ENCODE data around the gene SESN3.

SESN3 gene

GRCh38 chr11:95245038-95245437, 14.0 kb upstream of the SESN3 start:
- Histone ChIP-seq H3K9me3 (ENCODE audit: control insufficient read depth, insufficient read depth, low read length) (no peaks in the 10 kb centered on the region), H3K4me3 (ENCODE audit: low read length) (no peak overlapping the region), H3K27me3 (ENCODE audit: control insufficient read depth, low read length) (no peaks in the 10 kb centered on the region), H3K36me3 (ENCODE audit: control insufficient read depth, low read length) (no peaks in the 10 kb centered on the region), H3K4me1 (ENCODE audit: control insufficient read depth, low read length) (peaks cover 40% of the 10 kb centered on the region), H4K20me1 (ENCODE audit: control insufficient read depth, insufficient read depth, low read depth, low read length) (no peaks in the 10 kb centered on the region), H3K79me2 (ENCODE audit: control insufficient read depth, low read length) (no peaks in the 10 kb centered on the region), H3K4me2 (ENCODE audit: low read length) (no peak overlapping the region), H3K27ac (ENCODE audit: low read depth, low read length) (no peak overlapping the region), H3F3A (ENCODE audit: control insufficient read depth, insufficient read depth) (no peaks in the 10 kb centered on the region; the same call in 1 of the 2 replicates), H3K9me2 (replicated peaks; ENCODE audit: control insufficient read depth, low read length) (no peaks in the 10 kb centered on the region)
- TF ChIP-seq CTCF (IDR thresholded peaks at IDR 0.05; ENCODE audit: low read depth, low read length, poor library complexity, severe bottlenecking) = no peak
- no peak for TF ChIP-seq EZH2phosphoT487 (IDR thresholded peaks at IDR 0.05; ENCODE audit: borderline replicate concordance, low read length)

- Histone ChIP-seq H3K9me2 (replicated peaks; ENCODE audit: control insufficient read depth, low read length) (no peaks in the 10 kb centered on the region), H3K27me3 (ENCODE audit: control insufficient read depth, low read length) (no peaks in the 10 kb centered on the region), H4K20me1 (ENCODE audit: control insufficient read depth, insufficient read depth, low read depth, low read length) (no peaks in the 10 kb centered on the region), H3K9me3 (ENCODE audit: control insufficient read depth, insufficient read depth, low read length) (no peaks in the 10 kb centered on the region), H3K79me2 (ENCODE audit: control insufficient read depth, low read length) (no peaks in the 10 kb centered on the region), H3F3A (ENCODE audit: control insufficient read depth, insufficient read depth) (no peaks in the 10 kb centered on the region), H3K36me3 (ENCODE audit: control insufficient read depth, low read length) (no peaks in the 10 kb centered on the region), H3K4me1 (ENCODE audit: control insufficient read depth, low read length) (peaks cover 26% of the 10 kb centered on the region), H3K4me2 (ENCODE audit: low read length) (no peak overlapping the region), H3K4me3 (ENCODE audit: low read length) (no peak overlapping the region), H3K27ac (ENCODE audit: low read depth, low read length) (no peak overlapping the region)
- TF ChIP-seq EZH2phosphoT487 (IDR thresholded peaks at IDR 0.05; ENCODE audit: borderline replicate concordance, low read length) = no peak
- TF ChIP-seq CTCF (IDR thresholded peaks at IDR 0.05; ENCODE audit: low read depth, low read length, poor library complexity, severe bottlenecking) = no peak
Observed at GRCh38 chr11:95243673-95244072, 12.7 kb upstream of the SESN3 start.

GRCh38 chr11:95242845-95243605, 12.0 kb upstream of the SESN3 start:
- no peak overlapping the region for H3K4me3 ChIP-seq (ENCODE audit: low read length)
- H3K36me3 ChIP-seq (ENCODE audit: control insufficient read depth, low read length) = no peaks in the 10 kb centered on the region
- H3K4me1 ChIP-seq (ENCODE audit: control insufficient read depth, low read length) = peaks cover 20% of the 10 kb centered on the region
- H3F3A ChIP-seq (ENCODE audit: control insufficient read depth, insufficient read depth) = no peaks in the 10 kb centered on the region
- H3K9me3 ChIP-seq (ENCODE audit: control insufficient read depth, insufficient read depth, low read length) = no peaks in the 10 kb centered on the region
- TF ChIP-seq EZH2phosphoT487 (IDR thresholded peaks at IDR 0.05; ENCODE audit: borderline replicate concordance, low read length) = no peak
- TF ChIP-seq CTCF (IDR thresholded peaks at IDR 0.05; ENCODE audit: low read depth, low read length, poor library complexity, severe bottlenecking) = no peak
- no peaks in the 10 kb centered on the region for H4K20me1 ChIP-seq (ENCODE audit: control insufficient read depth, insufficient read depth, low read depth, low read length)
- H3K79me2 ChIP-seq (ENCODE audit: control insufficient read depth, low read length) = no peaks in the 10 kb centered on the region
- no peak overlapping the region for H3K27ac ChIP-seq (ENCODE audit: low read depth, low read length)
- H3K9me2 ChIP-seq (replicated peaks; ENCODE audit: control insufficient read depth, low read length) = no peaks in the 10 kb centered on the region
- H3K27me3 ChIP-seq (ENCODE audit: control insufficient read depth, low read length) = no peaks in the 10 kb centered on the region
- no peak overlapping the region for H3K4me2 ChIP-seq (ENCODE audit: low read length)

Data from DOHH2 (cell line).